ENCODE results near the gene PODNL1. TPM values are rescaled to one million over a fixed set of nuclear protein-coding genes. Genes with fewer than 3 reads are reported as not detected.

The PODNL1 gene
- total RNA-seq, 1 donor from 2014 or later = not detected

- no peak for DNase-seq (ENCODE audit: low read depth in 2 of 2)
Measured at GRCh38 chr19:13958043-13958442, 19.8 kb upstream of the PODNL1 start.

- DNase-seq (ENCODE audit: low read depth in 2 of 2) = no peak
Measured at GRCh38 chr19:13957051-13957450, 18.8 kb upstream of the PODNL1 start.

GRCh38 chr19:13956365-13956744 lies 18.1 kb upstream of the PODNL1 start:
- no peak for DNase-seq (ENCODE audit: low read depth in 2 of 2)

DNA sequence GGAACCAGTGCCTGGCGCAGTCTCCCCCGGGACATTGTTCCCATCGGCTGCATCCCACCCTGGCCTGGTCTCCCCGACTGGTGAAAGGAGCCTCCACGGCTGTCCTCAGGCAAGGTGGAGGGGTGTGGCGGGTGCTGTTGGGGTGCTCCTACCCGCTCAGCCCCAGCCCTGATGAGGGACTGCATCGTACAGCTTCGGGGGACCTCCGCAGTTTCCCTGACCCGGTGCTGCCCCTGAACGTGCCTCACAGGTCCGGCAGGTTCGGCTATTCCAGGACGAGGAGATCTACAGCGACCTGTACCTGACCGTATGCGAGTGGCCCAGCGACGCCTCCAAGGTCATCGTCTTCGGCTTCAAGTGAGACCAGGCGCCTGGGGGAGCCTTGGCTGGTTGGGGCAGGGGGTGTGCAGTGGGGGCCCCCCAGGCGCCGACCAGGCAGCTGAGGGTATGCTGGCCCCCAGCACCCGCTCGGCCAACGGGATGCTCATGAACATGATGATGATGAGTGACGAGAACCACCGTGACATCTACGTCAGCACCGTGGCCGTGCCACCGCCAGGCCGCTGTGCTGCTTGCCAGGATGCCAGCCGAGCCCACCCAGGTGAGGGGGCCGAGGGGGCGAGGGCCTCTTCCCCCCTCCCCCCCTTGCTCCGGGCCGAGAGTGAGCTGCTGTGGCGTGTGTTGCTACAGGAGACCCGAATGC lies 17.6 kb upstream of the PODNL1 start:
- DNase-seq (ENCODE audit: low read depth in 2 of 2) = no peak

DNA sequence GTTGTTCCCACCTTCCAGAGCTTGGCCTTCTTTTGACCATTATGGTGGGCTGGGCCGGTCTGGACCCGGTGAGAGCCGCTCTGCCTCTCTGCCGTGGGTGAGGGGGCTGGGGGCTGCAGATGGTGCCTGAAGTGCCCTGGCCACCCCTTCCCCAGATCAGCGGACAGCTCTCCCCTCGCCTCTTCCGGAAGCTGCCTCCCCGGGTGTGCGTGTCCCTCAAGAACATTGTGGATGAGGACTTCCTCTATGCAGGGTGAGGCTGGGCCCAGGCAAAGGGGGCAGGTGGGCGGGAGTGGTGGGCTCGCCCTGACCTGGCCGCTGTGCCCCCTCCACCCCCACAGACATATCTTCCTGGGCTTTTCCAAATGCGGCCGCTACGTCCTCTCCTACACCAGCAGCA lies 16.0 kb upstream of the PODNL1 start:
- DNase-seq (ENCODE audit: low read depth in 2 of 2) = no peak

- peak; percentile 17 to 54 for DNase-seq (ENCODE audit: low read depth in 2 of 2)
Measured at GRCh38 chr19:13952931-13953531, 14.8 kb upstream of the PODNL1 start.

- DNase-seq (ENCODE audit: low read depth in 2 of 2) = peak; percentile 100
Measured at GRCh38 chr19:13952154-13952930, 14.1 kb upstream of the PODNL1 start, which contains the start of gene DCAF15. Gene DCAF15 (plus strand): TSS chr19:13952509. CDS start chr19:13952513, 4 bp downstream.

GRCh38 chr19:13951799-13952153 lies 13.6 kb upstream of the PODNL1 start:
- DNase-seq (ENCODE audit: low read depth in 2 of 2) = no peak

GRCh38 chr19:13951043-13951442 lies 12.8 kb upstream of the PODNL1 start:
- no peak for DNase-seq (ENCODE audit: low read depth in 2 of 2)

DNA sequence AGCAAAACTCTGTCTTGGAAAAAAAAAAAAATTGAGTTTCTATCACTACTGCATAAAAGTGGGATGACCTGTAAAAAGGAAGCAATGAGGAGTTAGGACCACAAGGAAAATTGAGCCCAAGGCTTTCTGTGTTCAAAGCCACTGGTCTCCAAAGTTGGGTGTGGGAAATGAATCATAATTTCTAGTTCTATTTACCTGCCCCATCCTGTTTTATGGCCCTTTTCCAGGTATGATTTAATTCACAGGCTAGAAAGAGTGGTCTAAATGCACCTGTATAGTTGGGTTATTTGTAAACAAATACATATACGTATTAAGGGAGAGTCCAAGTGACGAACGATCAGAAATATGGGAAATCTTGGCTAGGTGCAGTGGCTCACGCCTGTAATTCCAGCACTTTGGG lies 8.2 kb upstream of the PODNL1 start:
- DNase-seq (ENCODE audit: low read depth in 2 of 2) = no peak

GRCh38 chr19:13942023-13942684 lies 3.9 kb upstream of the PODNL1 start:
- DNase-seq (ENCODE audit: low read depth in 2 of 2) = no peak

GRCh38 chr19:13937479-13938300 lies 527 bp downstream of the PODNL1 start:
- DNase-seq (ENCODE audit: low read depth in 2 of 2) = no peak

DNA sequence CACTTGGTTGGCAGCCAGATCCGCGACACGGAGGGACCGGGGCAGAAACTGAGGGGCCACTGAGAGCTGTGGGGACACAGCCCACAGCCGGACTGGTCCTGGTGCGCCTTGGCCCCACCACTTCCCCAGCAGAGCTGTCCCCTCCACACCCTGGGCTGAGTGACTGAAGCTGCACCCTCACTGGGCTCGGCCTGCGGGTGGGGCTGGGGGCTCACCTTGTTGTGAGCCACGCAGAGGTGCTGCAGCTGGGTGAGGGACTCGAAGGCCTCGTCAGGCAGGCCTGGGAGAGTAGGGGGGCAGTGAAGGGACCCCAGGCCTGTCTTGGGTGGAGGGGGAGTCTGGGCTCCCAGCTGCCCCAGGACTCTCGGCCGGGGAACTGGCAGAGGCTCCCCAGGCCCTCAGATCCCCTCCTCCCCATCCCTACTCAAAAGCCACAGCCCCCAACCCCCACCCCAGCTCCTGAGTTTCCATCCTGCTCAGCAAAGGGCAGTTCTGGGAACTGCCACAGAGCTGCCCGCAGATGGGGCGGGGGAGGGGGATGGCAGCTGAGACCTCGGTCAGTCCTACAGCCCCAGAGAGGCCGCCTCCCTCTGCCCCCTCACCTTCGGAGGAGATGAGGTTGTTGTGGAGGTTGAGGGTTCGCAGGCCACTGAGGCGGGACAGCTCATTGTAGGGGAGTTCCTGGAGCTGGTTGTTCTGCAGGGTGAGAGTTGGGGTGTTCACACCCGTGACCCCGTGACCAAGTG lies 2.3 kb downstream of the PODNL1 start:
- DNase-seq (ENCODE audit: low read depth in 2 of 2) = no peak

DNA sequence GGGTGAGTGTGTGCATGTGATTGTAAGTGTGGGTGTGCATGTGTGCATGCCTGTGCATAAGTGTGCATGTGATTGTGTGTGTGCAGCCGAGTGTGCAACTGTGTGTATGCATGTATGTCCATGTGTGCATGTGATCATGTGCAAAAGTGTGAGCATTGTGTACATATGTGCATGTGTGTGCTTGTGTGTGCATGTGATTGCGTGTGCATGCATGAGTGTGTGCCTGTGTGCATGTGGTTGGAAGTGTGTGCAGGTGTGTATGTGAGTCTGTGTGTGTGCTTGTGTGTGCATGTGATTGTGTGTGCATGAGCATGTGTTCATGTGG lies 3.5 kb downstream of the PODNL1 start:
- no peak for DNase-seq (ENCODE audit: low read depth in 2 of 2)

GRCh38 chr19:13932911-13933393 lies 5.3 kb downstream of the PODNL1 start:
- DNase-seq (ENCODE audit: low read depth in 2 of 2) = no peak

DNA sequence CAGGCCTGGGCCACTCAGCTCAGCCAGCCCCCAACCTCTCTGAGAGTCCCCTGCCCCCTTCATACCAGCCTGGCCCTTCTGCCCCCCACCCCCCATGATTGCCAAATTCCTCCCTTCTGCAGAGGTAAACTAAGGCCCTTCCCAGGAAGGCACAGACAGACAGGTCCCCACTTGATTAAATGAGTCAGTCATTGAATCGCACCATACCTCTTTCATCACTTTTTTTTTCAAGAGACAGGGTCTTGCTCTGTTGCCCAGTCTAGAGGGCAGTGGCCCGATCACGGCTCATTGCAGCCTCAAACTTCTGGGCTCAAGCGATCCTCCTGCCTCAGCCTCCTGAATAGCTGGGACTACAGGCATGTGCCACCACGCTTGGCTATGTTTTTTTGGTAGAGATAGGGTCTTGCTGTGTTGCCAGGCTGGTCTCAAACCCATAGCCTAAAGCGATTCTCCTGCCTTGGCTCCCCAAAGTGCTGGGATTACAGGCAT lies 6.0 kb downstream of the PODNL1 start:
- DNase-seq (ENCODE audit: low read depth in 2 of 2) = no peak

DNA sequence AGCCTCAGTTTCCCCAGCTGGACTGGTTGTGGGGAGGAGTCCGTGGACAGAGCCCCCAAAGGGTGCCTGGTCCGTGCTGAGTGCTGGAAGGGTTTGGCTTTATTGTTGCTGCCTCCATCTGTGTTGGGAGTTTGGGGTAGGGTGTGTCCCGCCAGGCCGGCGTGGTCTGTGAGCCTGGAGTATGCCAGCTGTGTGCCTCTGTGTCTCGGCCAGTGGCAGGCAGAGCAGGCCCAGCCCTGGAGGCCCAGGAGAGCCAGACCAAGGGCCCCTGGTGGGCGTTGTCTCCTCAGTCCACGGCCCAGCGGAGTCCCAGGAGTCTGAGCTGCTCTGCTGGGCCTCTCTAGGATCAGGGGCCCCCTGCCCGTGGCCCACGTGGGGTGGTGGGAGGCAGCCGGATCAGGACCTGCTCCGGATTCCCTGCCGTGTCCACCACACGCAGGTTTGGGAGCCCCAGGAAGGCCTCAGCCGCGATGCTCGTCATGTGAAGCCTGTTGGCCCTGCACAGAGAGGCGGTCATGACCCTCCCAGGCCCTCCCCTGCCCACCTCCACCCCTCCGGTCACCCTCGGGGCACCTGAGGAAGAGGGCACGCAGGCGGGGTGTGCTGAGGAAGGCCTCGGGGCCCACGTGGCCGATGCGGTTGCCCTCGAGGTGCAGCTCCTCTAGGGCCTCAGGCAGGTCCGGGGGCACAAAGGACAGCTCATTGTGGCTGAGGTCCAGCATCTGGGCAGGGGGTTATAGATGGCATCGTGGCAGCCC lies 6.6 kb downstream of the PODNL1 start:
- DNase-seq (ENCODE audit: low read depth in 2 of 2) = no peak

GRCh38 chr19:13930402-13930801 lies 7.8 kb downstream of the PODNL1 start:
- no peak for DNase-seq (ENCODE audit: low read depth in 2 of 2)

DNA sequence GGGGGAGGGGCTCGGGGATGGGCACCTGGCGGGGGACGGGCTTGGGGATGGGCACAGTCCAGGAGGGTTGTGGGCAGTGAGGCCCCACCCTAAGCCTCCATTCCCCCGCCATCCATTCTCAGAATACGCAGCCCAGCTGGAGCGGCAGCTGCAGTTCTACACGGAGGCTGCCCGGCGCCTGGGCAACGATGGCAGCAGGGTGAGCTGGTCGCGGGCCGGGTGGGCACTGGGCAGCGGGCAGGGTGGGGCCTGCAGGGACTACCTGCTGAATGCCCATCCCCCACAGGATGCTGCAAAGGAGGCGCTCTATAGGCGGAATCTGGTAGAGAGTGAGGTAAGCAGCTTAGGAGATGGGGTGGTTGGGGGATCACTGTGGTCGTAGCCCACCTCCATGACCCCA lies 8.3 kb downstream of the PODNL1 start:
- no peak for DNase-seq (ENCODE audit: low read depth in 2 of 2)

DNA sequence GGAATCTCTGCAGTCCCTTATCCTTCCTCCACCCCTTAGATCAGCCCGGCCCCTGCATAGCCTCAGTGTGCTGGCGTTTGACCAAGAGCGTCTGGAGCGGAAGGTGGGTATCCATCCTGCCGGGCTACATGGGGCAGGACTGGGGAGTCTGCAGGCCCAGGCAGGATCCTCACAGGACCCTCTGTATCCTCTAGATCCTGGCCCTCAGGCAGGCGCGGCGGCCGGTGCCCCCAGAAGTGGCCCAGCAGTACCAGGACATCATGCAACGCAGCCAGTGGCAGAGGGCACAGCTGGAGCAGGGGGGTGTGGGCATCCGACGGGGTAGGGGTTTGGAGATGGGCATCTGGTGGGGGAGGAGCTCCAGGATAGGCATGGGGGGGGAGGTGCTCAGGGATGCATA lies 8.9 kb downstream of the PODNL1 start:
- no peak for DNase-seq (ENCODE audit: low read depth in 2 of 2)

Measured in lung microvascular endothelial cell (primary cell).